Stomach (tissue), 9 donors: ENCODE measurements around the gene NMRAL1. TPM values are rescaled to one million over a fixed set of nuclear protein-coding genes. Genes with fewer than 3 reads are reported as not detected.
A peak's percentile ranks its signal among the peaks of the same experiment; 100 is the strongest.

ENCODE experiments used
- DNase-seq, 2 donors: peaks; one replicate each; pipeline versions ENCODE4 v3.0.0 to v3.0.0-alpha.2; 2013 to 2019
- H3K27ac ChIP-seq, 5 donors: fragments of 200-600 bp in 4 of 5; sonication (generic) in 4 of 5; one replicate each; pipeline ENCODE4 v1.5.1; 2013 to 2019; ENCODE audit warnings: mild to moderate bottlenecking in 1 of 5, moderate library complexity in 1 of 5
- H3K27me3 ChIP-seq, 3 donors: fragments of 200-600 bp; sonication (generic); one replicate each; pipeline ENCODE4 v1.5.1; 2017 to 2019; ENCODE audit warnings: mixed run types in 1 of 3
- H3K36me3 ChIP-seq, 4 donors: fragments of 200-600 bp; sonication (generic); 1 replicate in 3 of 4; 2 replicates in 1 of 4; pipeline ENCODE4 v1.5.1; 2016 to 2019
- H3K4me1 ChIP-seq, 4 donors: fragments of 200-600 bp; sonication (generic); one replicate each; pipeline ENCODE4 v1.5.1; 2016 to 2019
- H3K4me3 ChIP-seq, 4 donors: fragments of 200-600 bp; sonication (generic) in 3 of 4; one replicate each; pipeline ENCODE4 v1.5.1; 2016 to 2019; ENCODE audit warnings: mild to moderate bottlenecking in 1 of 4
- H3K9me3 ChIP-seq, 4 donors: fragments of 200-600 bp; sonication (generic); one replicate each; pipeline ENCODE4 v1.5.1; 2016 to 2019
- EP300 ChIP-seq: sonication (generic); formaldehyde crosslinking; IDR thresholded peaks from one replicate; pipeline ENCODE4 v1.6.1; 2017; ENCODE audit warnings: antibody characterized with exemption
- POLR2A ChIP-seq, 4 donors: fragments of 450-650 bp; IDR thresholded peaks; one replicate each; pipeline ENCODE4 v1.6.1; 2016; ENCODE audit warnings: antibody characterized with exemption in 4 of 4, control low read depth in 2 of 4, mild to moderate bottlenecking in 1 of 4, moderate library complexity in 1 of 4
- POLR2AphosphoS5 ChIP-seq, 3 donors: sonication (generic); formaldehyde crosslinking; IDR thresholded peaks; one replicate each; pipeline ENCODE4 v1.6.1; 2016; ENCODE audit warnings: antibody characterized with exemption in 3 of 3
- WGBS, 5 donors: extraction: QIAGEN DNeasy Blood & Tissue Kit in 3 of 5; methylation state at CpG; one replicate each; pipeline versions ENCODE4 v1.1.5 to v1.1.7; 2013 to 2018; 5-methylcytosine and 5-hydroxymethylcytosine counted together
- intact Hi-C: fragments of 100-400 bp; cut with DNase I; formaldehyde crosslinking; loops from one replicate; pipeline ENCODE4 v1.15.1; 2023; ENCODE audit warnings: low total_unique reads
- polyA plus RNA-seq, 3 donors: library from polyadenylated mRNA; stranded (reverse); fragments of 200-250 nt; gene quantifications; one replicate each; pipeline ENCODE4 v1.2.3, GENCODE V29; 2013
- total RNA-seq, 5 donors: library from RNA; depleted of rRNA; stranded (reverse); fragments of >200 nt; gene quantifications; one replicate each; pipeline versions ENCODE4 v1.1.0 to v1.2.3, GENCODE V29; 2014 to 2016
- TF ChIP-seq, protein P1 (sequence below), 7 experiments: fragments of 450-650 bp in 4 of 7; fragments of 200-600 bp in 3 of 7; sonication (generic) in 3 of 7; IDR thresholded peaks; one replicate each; pipeline ENCODE4 v1.5.1; 2016 to 2019; ENCODE audit warnings: antibody characterized with exemption in 7 of 7, control low read depth in 2 of 7, mild to moderate bottlenecking in 1 of 7
- donor health status: healthy with polysubstance abuse.
- donor health status: Bipolar disorder and iron deficiency.
- donor health status: healthy.

Gene NMRAL1
- total and polyA plus RNA-seq, 8 donors = 22.8 to 126 (median 79.2) TPM

DNA sequence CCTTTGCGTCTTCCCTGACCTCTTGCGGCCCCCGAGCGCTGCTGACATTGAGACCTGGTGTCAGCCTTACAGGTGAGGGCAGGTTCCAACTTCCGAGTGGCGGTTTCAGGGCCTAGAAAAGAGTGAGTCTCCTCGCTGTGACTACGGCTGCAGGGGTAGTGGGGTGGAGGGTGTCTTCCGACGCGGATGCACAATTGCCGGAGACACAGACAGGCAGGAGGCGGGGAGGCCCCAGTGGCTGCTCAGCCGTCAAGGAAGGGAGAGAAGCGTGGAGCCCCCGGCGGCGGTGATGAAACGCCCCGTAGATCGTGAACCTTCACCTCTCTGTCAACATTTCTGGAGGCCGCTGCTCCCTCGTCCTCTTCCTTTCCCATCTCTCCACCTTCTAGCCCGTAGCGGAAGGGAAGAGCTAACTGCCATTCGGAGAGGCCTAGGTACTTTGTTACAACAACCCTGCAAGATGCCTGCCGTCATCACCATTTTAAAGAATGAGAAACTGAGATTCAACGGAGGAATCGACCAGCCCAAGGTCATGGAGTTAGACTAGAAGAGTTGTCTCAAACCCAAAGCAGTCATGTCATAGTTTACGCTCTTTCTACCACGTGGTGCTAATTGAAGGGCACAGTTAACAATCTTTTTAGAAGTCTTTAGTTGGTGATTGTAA, 48.3 kb downstream of the NMRAL1 start:
- 2 to 3% (median 3%) methylated on average over 27 to 31 of the region's 31 CpGs for WGBS, 5 donors

DNA sequence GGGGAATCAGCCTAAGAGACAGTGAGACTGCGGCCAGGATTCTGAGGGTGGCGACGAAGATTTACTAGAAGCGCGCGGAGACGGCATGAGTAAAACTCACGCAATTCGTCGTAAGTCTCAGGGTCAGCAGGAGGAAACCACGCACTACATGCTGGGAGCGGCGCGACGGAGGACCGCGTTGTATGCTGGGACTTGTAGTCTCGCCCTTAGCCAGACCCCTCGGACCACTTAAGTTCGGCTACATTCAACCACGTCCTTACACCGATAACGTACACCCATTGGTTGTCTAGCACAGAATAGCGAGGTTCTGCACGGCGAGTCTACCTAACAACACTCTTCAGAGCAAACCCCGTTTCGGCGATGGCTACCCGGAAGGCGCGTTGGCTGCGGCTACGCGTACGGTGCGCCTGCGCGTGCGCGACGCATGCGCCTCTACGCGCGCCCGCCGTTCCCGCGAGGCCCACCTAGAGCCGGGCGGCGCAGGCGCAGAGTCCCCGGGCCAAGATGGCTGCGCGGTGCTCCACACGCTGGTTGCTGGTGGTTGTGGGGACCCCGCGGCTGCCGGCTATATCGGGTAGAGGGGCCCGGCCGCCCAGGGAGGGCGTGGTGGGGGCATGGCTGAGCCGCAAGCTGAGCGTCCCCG, 48.9 kb downstream of the NMRAL1 start, which contains the start of gene DNAJA3:
Gene DNAJA3, plus strand, starts transcription at position 491 of the 643 bp plus-strand sequence. Its CDS starts 14 bp downstream, at position 505.
- H3K36me3 ChIP-seq = peaks cover 0 to 10% (median 10%) of the 10 kb centered on the region in 4 donors
- intact Hi-C loops = no loop called here
- H3K27me3 ChIP-seq = no peaks in the 10 kb centered on the region
- peak within 1 kb of the TSS; percentile 96 to 98 (median 97) for H3K27ac ChIP-seq
- no peaks in the 10 kb centered on the region for H3K9me3 ChIP-seq
- 0 to 1% (median 0%) methylated on average over 47 to 68 of the region's 68 CpGs for WGBS, 5 donors
- peaks cover 19 to 33% (median 22%) of the 10 kb centered on the region in 4 donors for H3K4me1 ChIP-seq
- H3K4me3 ChIP-seq = peak within 1 kb of the TSS; percentile 89 to 99 (median 96)
- DNase-seq = peak; percentile 94 to 98
- TF ChIP-seq POLR2A (IDR thresholded peaks at IDR 0.05) = peak in 1 of 4 donors; percentile 56
- peak; percentile 80 to 90 (median 89) for TF ChIP-seq POLR2AphosphoS5 (IDR thresholded peaks at IDR 0.05)
- TF ChIP-seq EP300 = no peak

More for the DNA sequence above, 48.3 kb downstream of the NMRAL1 start:
- intact Hi-C loops = no loop called here
- peak overlapping the region; percentile 89 to 99 (median 96) for H3K4me3 ChIP-seq
- H3K9me3 ChIP-seq = no peaks in the 10 kb centered on the region
- H3K27me3 ChIP-seq = no peaks in the 10 kb centered on the region
- peaks cover 19 to 33% (median 22%) of the 10 kb centered on the region in 4 donors for H3K4me1 ChIP-seq
- DNase-seq = no peak
- TF ChIP-seq, protein P1, sequence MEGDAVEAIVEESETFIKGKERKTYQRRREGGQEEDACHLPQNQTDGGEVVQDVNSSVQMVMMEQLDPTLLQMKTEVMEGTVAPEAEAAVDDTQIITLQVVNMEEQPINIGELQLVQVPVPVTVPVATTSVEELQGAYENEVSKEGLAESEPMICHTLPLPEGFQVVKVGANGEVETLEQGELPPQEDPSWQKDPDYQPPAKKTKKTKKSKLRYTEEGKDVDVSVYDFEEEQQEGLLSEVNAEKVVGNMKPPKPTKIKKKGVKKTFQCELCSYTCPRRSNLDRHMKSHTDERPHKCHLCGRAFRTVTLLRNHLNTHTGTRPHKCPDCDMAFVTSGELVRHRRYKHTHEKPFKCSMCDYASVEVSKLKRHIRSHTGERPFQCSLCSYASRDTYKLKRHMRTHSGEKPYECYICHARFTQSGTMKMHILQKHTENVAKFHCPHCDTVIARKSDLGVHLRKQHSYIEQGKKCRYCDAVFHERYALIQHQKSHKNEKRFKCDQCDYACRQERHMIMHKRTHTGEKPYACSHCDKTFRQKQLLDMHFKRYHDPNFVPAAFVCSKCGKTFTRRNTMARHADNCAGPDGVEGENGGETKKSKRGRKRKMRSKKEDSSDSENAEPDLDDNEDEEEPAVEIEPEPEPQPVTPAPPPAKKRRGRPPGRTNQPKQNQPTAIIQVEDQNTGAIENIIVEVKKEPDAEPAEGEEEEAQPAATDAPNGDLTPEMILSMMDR (IDR thresholded peaks at IDR 0.05) = no peak
- no peak for TF ChIP-seq POLR2AphosphoS5 (IDR thresholded peaks at IDR 0.05)
- TF ChIP-seq EP300 = no peak
- no peak for TF ChIP-seq POLR2A (IDR thresholded peaks at IDR 0.05)
- peak overlapping the region; percentile 96 to 98 (median 97) for H3K27ac ChIP-seq
- peaks cover 0 to 16% (median 14%) of the 10 kb centered on the region in 4 donors for H3K36me3 ChIP-seq

DNA sequence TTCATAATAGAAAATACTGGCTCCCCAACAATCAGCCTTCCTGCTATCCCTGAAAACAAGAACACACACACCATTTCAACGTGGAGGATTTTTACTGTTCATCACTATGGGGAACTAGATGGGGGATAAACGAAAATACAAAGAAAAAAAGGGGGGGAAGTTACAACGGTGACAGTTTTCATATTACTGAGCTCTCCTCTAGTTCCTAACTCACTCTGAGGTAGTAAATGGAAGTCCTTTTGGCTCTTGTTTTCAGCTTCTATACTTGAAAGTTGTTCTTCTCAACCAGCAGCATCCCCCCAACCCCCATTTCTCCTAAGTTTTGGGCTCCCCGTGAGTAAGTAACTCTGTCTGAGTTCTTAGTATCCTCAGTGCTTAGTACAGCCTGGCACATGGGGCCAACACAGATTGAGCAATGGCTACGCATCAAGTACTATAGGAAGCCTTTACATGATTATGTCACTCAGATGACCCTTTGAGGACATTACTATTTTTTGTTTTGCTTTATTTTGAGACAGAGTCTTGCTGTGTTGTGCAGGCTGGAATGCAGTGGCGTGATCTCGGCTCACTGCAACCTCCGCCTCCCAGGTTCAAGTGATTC, 53.8 kb downstream of the NMRAL1 start:
- Histone ChIP-seq H3K27me3 (no peaks in the 10 kb centered on the region), H3K9me3 (no peaks in the 10 kb centered on the region), H3K36me3 (no peaks in the 10 kb centered on the region), H3K4me3 (no peak overlapping the region), H3K4me1 (peaks cover 5 to 19% (median 16%) of the 10 kb centered on the region in 4 donors), H3K27ac (no peak overlapping the region)
- WGBS, 5 donors = 77 to 83% (median 81%) methylated on average over 8 of the region's 8 CpGs
- DNase-seq = no peak
- TF ChIP-seq EP300 (no peak), POLR2A (IDR thresholded peaks at IDR 0.05) (no peak), POLR2AphosphoS5 (IDR thresholded peaks at IDR 0.05) (no peak)
- TF ChIP-seq, protein P1 (IDR thresholded peaks at IDR 0.05) = no peak
- intact Hi-C loops = no loop called here

DNA sequence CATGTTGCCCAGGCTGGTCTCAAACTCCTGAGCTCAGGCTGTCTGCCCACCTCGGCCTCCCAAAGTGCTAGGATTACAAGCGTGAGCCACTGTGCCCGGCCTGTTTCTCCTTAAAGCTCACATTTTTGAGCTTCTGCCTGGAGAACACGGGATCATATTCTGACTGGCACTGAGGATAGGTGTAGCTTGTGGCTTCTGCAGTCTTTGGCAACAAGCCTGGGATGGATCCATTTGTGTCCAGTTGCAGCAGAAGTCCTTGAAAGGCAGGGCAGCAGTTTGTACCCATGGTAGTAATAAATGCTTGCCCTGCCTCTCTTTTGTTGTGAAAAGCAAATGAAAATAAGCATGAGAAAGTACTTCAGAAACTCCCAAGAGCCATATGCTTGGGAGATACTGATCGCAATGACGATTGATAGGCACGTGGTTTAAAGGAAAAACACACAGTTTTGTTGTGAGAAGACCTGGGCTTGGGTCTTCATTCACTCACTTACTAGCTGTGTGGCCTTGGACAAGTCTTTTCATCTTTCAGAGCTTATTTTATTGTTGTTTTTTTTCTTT, 54.9 kb downstream of the NMRAL1 start:
- Histone ChIP-seq H3K27ac (no peak overlapping the region), H3K9me3 (no peaks in the 10 kb centered on the region), H3K4me1 (peaks cover 7 to 25% (median 24%) of the 10 kb centered on the region in 4 donors), H3K27me3 (no peaks in the 10 kb centered on the region), H3K4me3 (no peak overlapping the region), H3K36me3 (no peaks in the 10 kb centered on the region)
- WGBS, 5 donors = 79 to 89% (median 84%) methylated on average over 7 of the region's 7 CpGs
- intact Hi-C loops = no loop called here
- no peak for DNase-seq
- TF ChIP-seq POLR2A (IDR thresholded peaks at IDR 0.05) (no peak), EP300 (no peak), POLR2AphosphoS5 (IDR thresholded peaks at IDR 0.05) (no peak)
- TF ChIP-seq, protein P1 (IDR thresholded peaks at IDR 0.05) = no peak
